ENCODE data around the gene CPXM1.

DNA sequence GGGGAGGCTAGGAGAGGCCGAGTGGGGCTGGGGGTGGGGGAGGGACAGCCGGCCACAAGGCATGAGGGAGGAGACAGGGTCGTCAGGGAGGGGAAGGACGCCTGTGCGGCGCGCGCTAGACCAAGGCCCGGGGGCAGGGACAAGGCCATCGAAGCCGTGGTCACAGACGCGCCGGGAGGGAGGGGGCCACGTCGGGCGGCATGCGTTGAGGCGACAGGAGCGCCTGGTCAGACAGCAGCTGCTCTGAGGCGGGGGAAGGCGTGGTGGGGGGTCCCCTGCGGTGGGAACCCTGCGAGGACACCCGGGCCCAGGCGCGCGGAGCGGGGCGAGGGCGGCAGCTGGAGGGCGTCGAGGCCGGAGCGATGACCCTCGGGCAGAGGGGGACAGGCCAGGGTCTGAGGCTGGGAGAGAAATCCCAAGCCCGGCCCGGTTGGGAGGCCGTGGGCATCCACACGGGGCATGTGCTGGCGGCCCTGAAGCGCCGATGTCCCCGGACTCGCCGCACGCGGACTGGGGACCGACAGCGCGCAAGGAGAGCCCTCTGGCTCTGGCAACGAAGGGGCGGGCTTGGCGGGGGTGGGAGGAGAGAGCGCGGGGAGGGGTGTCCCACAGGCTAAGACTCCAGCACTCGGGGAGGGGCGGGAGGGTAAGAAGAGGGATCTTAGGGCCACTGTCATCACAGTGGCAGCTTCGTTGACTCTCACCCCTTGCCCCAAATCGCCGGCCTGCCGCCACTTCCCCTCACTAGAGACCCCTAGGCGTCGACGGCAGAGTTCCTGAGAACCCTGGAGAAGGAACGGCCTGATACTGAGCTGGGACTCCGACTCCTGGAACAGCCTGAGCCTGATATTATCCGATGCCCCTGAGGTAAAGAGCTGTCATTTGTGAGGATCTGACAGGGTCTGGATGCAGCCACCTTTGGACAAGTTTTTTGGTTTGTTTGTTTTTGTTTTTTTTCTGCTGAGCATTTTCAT is 20.8 kb upstream of the CPXM1 start:
- TF ChIP-seq, protein P1, sequence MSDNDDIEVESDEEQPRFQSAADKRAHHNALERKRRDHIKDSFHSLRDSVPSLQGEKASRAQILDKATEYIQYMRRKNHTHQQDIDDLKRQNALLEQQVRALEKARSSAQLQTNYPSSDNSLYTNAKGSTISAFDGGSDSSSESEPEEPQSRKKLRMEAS (IDR thresholded peaks at IDR 0.05; ENCODE audit: insufficient read depth, insufficient read length) = no peak
- no peak for TF ChIP-seq POLR2A (IDR thresholded peaks at IDR 0.05; ENCODE audit: low read depth, low read length)

All from endothelial cell of umbilical vein (primary cell).